ENCODE data around the gene GNPAT. TPM values are rescaled to one million over a fixed set of nuclear protein-coding genes. Genes with fewer than 3 reads are reported as not detected.

The GNPAT gene
- total and polyA plus RNA-seq, 2 of the 4 experiments (the other 2 are of a cell fraction), result 17.2 to 36.0 TPM

- Histone ChIP-seq H2BK15ac (ENCODE audit: low read depth, low read length) (no peak overlapping the region), H3K23ac (ENCODE audit: low read depth, low read length) (no peak overlapping the region), H2BK5ac (ENCODE audit: low read depth, low read length, poor library complexity, severe bottlenecking) (no peak overlapping the region), H2AK9ac (replicated peaks; ENCODE audit: low read depth, low read length, poor library complexity) (no peak overlapping the region), H3K79me1 (ENCODE audit: low read depth in 1 of 2, low read length in 2 of 2) (no peaks in the 10 kb centered on the region), H3K9ac (ENCODE audit: low read depth, low read length) (no peak overlapping the region), H3K27ac (ENCODE audit: insufficient read depth, low read length) (no peak overlapping the region), H3K14ac (replicated peaks; ENCODE audit: low read depth, low read length) (no peak overlapping the region), H3K56ac (ENCODE audit: extremely low read depth, insufficient read depth, low read length) (no peak overlapping the region), H3K9me1 (ENCODE audit: insufficient read depth, low read length) (no peaks in the 10 kb centered on the region), H4K20me1 (ENCODE audit: insufficient read depth, low read length) (no peaks in the 10 kb centered on the region), H3K4ac (ENCODE audit: low read depth, low read length) (no peak overlapping the region), H3K4me2 (ENCODE audit: low read depth, low read length) (no peak overlapping the region), H3K36me3 (ENCODE audit: control insufficient read depth, insufficient read depth, low read length) (no peaks in the 10 kb centered on the region), H3K4me1 (ENCODE audit: control insufficient read depth, insufficient read depth, low read length) (no peaks in the 10 kb centered on the region), H4K91ac (ENCODE audit: insufficient read depth, low read depth, low read length) (no peak overlapping the region), H3K4me3 (ENCODE audit: insufficient read depth, low read depth, low read length) (no peak overlapping the region), H2AFZ (replicated peaks; ENCODE audit: low read length, poor library complexity) (no peak overlapping the region), H4K8ac (ENCODE audit: low read depth in 2 of 2, low read length in 2 of 2) (no peak overlapping the region), H3K18ac (ENCODE audit: low read depth, low read length) (no peak overlapping the region), H2BK20ac (ENCODE audit: low read depth, low read length) (no peak overlapping the region), H3K9me3 (ENCODE audit: control insufficient read depth, insufficient read depth, low read length) (no peaks in the 10 kb centered on the region), H2AK5ac (ENCODE audit: low read depth, low read length) (no peak overlapping the region), H2BK120ac (ENCODE audit: low read depth, low read length) (no peak overlapping the region), H4K5ac (ENCODE audit: low read depth, low read length) (no peak overlapping the region), H3K27me3 (ENCODE audit: control insufficient read depth, insufficient read depth, low read length) (no peaks in the 10 kb centered on the region)
- ChIA-PET CTCF (no interaction called here), POLR2A (ENCODE audit: unreplicated experiment) (no interaction called here)
- WGBS, 2 experiments (ENCODE audit: extremely low coverage in 2 of 2, insufficient read length in 1 of 2), result 80% methylated on average over 1 of the region's 7 CpGs; no CpG with 5 or more reads in 1 of the 2 experiments
- intact Hi-C loops (cut with micrococcal nuclease), result no loop called here
- no TSS peak for BruUV-seq (replicated peaks)
- DNase-seq (no peak), ATAC-seq (ENCODE audit: low read depth) (no peak)
- dilution Hi-C loops (cut with HindIII; ENCODE audit: low sequenced_read_pairs, unreplicated experiment), result no loop called here
- TF ChIP-seq MAZ (IDR thresholded peaks at IDR 0.05; ENCODE audit: borderline replicate concordance, low read depth, low read length), result no peak
- no peak for TF ChIP-seq RFX5 (IDR thresholded peaks at IDR 0.05; ENCODE audit: low read depth, low read length)
- no peak for TF ChIP-seq USF2 (IDR thresholded peaks at IDR 0.05; ENCODE audit: low read depth, low read length)
- no peak for TF ChIP-seq NFE2L2 (IDR thresholded peaks at IDR 0.05; ENCODE audit: low read depth, low read length)
- no peak for TF ChIP-seq RAD21 (IDR thresholded peaks at IDR 0.05; ENCODE audit: low read length)
- no peak for TF ChIP-seq CEBPB (IDR thresholded peaks at IDR 0.05; ENCODE audit: low read depth, low read length)
- TF ChIP-seq BHLHE40 (IDR thresholded peaks at IDR 0.05; ENCODE audit: low read depth, low read length), result no peak
- TF ChIP-seq MXI1 (IDR thresholded peaks at IDR 0.05; ENCODE audit: borderline replicate concordance, low read depth, low read length), result no peak
- no peak for TF ChIP-seq FOS (IDR thresholded peaks at IDR 0.05; ENCODE audit: low read depth, low read length)
- no peak for TF ChIP-seq RCOR1 (IDR thresholded peaks at IDR 0.05; ENCODE audit: insufficient replicate concordance, low read length)
- TF ChIP-seq POLR2A (IDR thresholded peaks at IDR 0.05; ENCODE audit: low read depth, low read length), result no peak
- in situ Hi-C loops (cut with MboI; ENCODE audit: low sequenced_read_pairs), result no loop called here
These were observed 82.0 kb downstream of the GNPAT start for GRCh38 chr1:231322880-231323530.
